Large intestine (tissue), 3 donors: ENCODE data around the gene PFKP. TPM values are rescaled to one million over a fixed set of nuclear protein-coding genes. Genes with fewer than 3 reads are reported as not detected.

Experiments
- DNase-seq, 2 donors: peaks; one replicate each; pipeline versions ENCODE4 v3.0.0 to v3.0.0-alpha.2; 2013
- H3K27ac ChIP-seq: one replicate; pipeline ENCODE4 v1.5.1; 2013; ENCODE audit warnings: low read length
- H3K27me3 ChIP-seq: 2 replicates; pipeline ENCODE4 v1.6.1; 2013; ENCODE audit warnings: low read length; ENCODE audit not compliant: control insufficient read depth, insufficient read depth
- H3K36me3 ChIP-seq: 2 replicates; pipeline ENCODE4 v1.6.1; 2013; ENCODE audit warnings: low read length; ENCODE audit not compliant: control insufficient read depth, insufficient read depth
- H3K4me1 ChIP-seq: one replicate; pipeline ENCODE4 v1.6.1; 2013; ENCODE audit warnings: low read length; ENCODE audit not compliant: control insufficient read depth, insufficient read depth
- H3K4me3 ChIP-seq: one replicate; pipeline ENCODE4 v1.5.1; 2013; ENCODE audit warnings: low read length
- H3K9me3 ChIP-seq: one replicate; pipeline ENCODE4 v1.6.1; 2013; ENCODE audit warnings: mild to moderate bottlenecking, low read depth, low read length, moderate library complexity; ENCODE audit not compliant: control insufficient read depth
- WGBS: methylation state at CpG from one replicate; pipeline ENCODE4 v1.1.5; 2013; ENCODE audit warnings: low lambda C conversion rate; ENCODE audit not compliant: insufficient coverage; 5-methylcytosine and 5-hydroxymethylcytosine counted together
- polyA plus RNA-seq: library from polyadenylated mRNA; unstranded; fragments of 120-200 nt; gene quantifications from one replicate; pipeline ENCODE4 v1.2.1, GENCODE V29; 2013

The PFKP gene
- polyA plus RNA-seq, 1 donor = 29.2 TPM

DNA sequence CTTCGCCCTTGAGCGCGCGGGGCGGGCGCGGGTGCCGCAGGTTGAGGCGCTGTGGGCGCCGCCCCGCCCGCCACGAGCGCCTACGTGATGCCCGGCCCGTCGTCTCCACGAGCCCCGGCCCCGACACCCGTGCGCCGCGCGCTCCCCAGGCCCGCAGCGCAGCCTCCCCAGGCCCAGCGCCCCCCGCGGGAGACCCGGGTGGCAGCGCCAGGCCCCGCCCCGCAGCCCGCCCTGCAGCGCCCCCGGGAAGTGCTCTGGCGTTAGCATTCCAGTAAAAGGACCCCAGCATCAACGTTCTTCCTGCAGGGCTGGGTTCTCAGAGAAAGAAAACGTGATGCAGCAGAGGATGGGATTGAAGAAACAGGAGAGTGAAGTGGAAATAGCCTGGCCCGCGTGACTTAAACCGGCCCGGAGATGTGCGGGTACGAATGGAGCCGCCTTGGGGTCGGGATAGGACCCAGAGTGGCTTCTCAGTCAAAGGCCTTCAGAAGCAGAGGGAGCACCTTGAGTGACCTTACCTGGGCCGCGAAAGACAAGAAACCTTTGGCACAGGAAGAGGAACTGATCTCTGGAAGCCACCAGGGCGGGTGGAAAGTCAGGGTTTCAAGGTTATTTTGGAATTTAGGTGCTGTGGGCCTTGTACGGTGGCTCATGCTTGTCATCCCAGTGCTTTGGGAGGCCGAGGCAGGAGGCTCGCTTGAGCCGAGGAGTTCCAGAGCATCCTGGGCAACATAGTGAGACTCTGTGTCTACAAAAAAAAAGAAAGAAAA, 1.8 kb downstream of the PFKP start:
- Histone ChIP-seq H3K4me3 (peak overlapping the region; percentile 79), H3K27ac (no peak overlapping the region), H3K36me3 (no peaks in the 10 kb centered on the region), H3K27me3 (peaks cover 35% of the 10 kb centered on the region), H3K9me3 (peaks cover 3% of the 10 kb centered on the region), H3K4me1 (peaks cover 2% of the 10 kb centered on the region)
- WGBS = no CpG with 5 or more reads among the region's 57 CpGs
- DNase-seq = no peak

DNA sequence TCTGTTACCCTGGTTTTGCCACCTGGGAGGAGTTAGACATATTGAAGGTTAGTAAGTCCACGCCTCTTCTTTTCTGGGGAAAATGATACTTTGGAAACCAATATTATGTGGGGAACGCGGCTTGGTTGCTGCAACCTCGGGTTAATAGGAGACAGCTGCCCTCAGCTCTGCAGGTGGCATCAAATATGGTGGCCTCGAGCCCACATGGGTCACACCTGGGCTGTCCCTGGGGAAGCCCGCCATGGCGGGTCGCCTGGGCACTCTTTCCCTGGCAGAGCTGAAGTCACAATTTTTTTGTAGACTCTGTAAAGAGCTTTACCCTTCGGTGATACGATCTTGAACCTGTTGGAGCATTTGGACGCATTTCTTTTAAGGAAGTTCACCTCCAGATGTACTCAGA, 2.5 kb downstream of the PFKP start:
- Histone ChIP-seq H3K36me3 (no peaks in the 10 kb centered on the region), H3K27ac (no peak overlapping the region), H3K27me3 (peaks cover 35% of the 10 kb centered on the region), H3K4me1 (peaks cover 6% of the 10 kb centered on the region), H3K9me3 (peaks cover 3% of the 10 kb centered on the region), H3K4me3 (no peak overlapping the region)
- no peak for DNase-seq
- WGBS = no CpG with 5 or more reads among the region's 11 CpGs

DNA sequence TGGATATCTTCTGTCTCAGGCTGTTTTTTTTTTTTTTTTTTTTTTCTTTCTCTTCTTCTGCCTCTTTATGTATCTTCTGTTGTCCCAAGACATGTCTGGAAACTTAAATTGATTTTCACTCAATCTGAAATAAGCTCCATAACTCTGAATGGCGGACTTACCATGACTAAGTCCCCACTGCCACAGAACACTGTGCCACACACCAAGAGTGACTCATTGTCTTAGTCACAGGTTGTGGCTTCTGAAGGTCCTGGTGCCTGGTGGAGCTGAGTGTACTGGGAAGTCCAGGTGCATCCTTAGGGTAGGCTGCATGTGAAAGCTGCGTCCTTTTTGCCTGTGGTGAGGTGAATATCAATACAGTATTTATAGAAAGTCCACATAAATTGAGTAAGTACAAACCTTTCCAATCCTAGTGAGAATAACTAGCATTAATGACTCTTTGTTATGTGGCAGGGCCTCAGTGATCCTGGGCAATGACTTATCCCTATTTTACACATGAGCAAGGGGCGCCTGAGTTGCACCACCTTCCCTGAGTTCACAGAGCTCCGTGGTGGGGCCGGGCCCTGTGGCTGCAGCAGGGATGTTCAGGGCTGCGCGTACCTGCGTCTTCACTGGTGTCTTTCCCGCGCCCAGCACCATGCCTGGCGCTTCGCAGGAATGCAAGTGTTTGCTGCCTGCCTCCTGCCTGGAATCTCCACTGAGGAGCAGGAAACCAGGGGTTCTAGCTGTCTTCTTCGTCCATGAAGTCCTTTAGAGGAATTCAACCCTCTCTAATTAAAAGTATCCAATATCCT, 4.3 kb downstream of the PFKP start:
- DNase-seq = no peak
- Histone ChIP-seq H3K27ac (no peak overlapping the region), H3K9me3 (peaks cover under 1% of the 10 kb centered on the region), H3K27me3 (peaks cover 23% of the 10 kb centered on the region), H3K4me3 (no peak overlapping the region), H3K4me1 (peaks cover 6% of the 10 kb centered on the region), H3K36me3 (no peaks in the 10 kb centered on the region)
- WGBS = no CpG with 5 or more reads among the region's 13 CpGs

DNA sequence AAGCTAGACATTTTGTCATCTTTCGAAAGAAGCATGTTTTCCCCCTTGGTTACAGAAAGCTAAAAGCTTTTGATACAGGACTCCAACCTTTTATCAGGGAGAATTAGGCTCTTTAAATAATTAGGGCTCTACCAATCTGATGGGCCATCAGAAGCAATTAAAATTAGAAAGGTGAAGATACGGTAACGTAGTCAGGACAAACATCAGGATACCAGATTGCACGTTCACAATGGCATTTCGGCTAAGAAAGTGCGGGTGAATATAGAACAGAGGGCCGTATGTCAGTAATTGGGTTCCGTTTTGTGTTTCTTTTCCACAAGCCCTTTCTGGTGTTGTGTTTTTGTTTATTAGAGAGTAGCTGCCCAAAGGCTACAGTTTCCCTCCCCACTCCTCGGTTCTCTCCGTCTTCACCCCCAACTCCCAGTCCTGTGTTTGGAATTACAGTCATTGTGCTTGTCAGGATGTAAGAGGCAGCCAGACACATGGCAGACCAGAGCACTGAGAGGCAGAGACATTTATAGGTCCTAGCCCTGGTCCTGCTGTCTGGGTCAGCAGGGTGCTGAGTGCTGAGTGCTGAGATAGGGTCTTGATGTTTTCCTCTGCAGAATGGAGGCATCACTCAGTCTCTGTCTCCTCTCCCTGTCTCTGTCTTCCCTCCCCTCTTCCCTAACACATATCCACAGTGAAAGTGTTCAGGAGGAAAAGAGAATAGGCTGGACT, 5.5 kb downstream of the PFKP start:
- H3K36me3 ChIP-seq = no peaks in the 10 kb centered on the region
- DNase-seq = no peak
- H3K27me3 ChIP-seq = peaks cover 13% of the 10 kb centered on the region
- H3K9me3 ChIP-seq = no peaks in the 10 kb centered on the region
- WGBS = 83% methylated on average over 1 of the region's 10 CpGs
- H3K4me1 ChIP-seq = peaks cover 10% of the 10 kb centered on the region
- no peak overlapping the region for H3K4me3 ChIP-seq
- H3K27ac ChIP-seq = no peak overlapping the region

DNA sequence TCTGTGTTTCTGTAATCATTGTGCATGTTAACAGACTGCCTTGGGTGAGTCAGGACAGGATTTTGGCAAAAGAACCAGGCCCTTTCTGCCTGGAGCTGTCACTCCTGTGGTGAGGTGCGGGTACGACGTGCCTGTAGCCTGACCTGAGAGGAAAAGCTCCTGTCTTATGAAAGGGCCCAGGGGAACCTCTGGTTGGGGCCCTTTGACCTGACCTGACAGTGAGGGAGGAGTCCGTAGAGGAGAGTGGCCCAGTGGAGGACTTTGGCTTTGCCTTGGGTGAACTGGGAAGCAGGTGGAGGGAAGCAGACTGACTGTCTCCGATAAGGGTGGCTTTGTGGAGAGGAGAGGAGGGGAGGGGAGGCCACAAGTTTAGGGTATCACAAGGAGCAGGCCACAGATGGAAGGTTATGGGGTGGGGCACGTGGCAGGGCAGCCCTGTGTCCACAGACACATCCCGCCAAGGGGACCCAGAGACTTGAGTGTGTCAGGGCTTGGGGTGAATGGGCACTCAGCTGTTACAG, 6.9 kb downstream of the PFKP start:
- Histone ChIP-seq H3K4me1 (peaks cover 21% of the 10 kb centered on the region), H3K36me3 (no peaks in the 10 kb centered on the region), H3K27me3 (peaks cover 2% of the 10 kb centered on the region), H3K27ac (no peak overlapping the region), H3K4me3 (no peak overlapping the region), H3K9me3 (no peaks in the 10 kb centered on the region)
- peak in 1 of 2 donors; percentile 69 for DNase-seq
- WGBS = no CpG with 5 or more reads among the region's 7 CpGs

DNA sequence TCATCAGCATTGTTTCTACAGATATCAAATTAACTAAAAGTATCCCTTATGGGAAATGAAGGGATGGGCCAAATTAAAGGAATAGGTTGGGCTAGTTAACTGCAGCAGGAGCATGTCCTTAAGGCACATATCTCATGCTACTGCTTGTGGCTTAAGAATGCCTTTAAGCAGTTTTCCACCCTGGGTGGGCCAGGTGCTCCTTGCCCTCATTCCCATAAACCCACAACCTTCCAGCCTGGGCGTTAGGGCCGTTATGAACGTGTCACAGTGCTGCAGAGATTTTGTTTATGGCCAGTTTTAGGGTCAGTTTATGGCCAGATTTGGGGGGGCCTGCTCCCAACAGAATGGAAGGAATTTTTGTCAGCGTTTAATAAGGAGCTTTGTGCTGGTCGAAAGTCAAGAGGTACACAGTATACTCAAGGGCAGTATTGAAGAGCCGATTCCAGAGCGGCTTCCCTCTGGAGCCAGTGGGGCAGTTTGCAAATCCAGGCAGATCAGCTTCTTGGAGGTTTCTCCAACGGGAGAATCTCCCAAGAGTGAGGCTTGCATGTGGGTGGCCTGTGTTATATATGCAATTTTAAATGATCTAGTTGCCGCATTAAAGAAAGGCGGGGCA, 7.7 kb downstream of the PFKP start:
- Histone ChIP-seq H3K9me3 (no peaks in the 10 kb centered on the region), H3K27ac (no peak overlapping the region), H3K4me3 (no peak overlapping the region), H3K36me3 (no peaks in the 10 kb centered on the region), H3K4me1 (peaks cover 20% of the 10 kb centered on the region), H3K27me3 (no peaks in the 10 kb centered on the region)
- no CpG with 5 or more reads among the region's 10 CpGs for WGBS
- no peak for DNase-seq

DNA sequence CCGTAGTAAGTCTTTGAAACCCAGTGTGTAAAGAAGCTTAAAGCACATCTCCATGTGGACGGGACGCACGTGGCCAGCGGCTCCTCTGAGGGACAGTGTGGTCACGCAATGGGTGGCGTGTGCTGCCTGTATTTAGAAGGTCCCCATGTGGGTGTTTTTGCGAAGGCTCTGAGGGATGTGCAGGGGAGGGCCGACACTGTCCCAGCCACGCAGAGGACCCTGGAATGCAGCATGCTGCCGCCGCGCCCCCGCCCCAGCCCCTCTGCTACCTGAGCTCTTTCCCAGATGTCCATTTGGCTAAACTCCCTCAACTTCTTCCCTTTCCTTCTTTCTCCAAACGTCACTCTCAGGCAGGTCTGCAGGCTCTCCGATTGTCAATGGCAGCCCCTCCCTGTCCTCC, 8.8 kb downstream of the PFKP start:
- DNase-seq = no peak
- Histone ChIP-seq H3K27ac (no peak overlapping the region), H3K4me1 (peaks cover 20% of the 10 kb centered on the region), H3K9me3 (no peaks in the 10 kb centered on the region), H3K27me3 (no peaks in the 10 kb centered on the region), H3K36me3 (no peaks in the 10 kb centered on the region), H3K4me3 (no peak overlapping the region)
- WGBS = 65% methylated on average over 3 of the region's 16 CpGs

DNA sequence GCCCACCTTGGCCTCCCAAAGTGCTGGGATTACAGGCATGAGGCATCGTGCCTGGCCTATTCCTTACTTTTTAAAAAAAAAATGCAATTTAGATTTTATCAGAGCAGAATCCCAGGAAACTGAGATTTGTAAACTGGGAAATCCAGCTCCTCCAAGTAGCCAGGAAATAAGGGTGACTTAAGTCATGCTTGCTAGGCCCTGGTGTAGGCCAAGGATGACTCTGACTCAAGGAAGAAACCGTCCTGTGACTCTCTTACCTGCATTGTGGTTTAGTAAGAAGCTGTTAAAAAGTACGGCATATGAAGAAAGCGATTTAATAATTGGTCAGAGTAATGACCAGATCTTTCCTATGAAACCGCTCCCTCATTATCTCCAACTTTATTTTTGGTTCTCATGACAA, 10.2 kb downstream of the PFKP start:
- Histone ChIP-seq H3K27me3 (no peaks in the 10 kb centered on the region), H3K4me3 (no peak overlapping the region), H3K9me3 (no peaks in the 10 kb centered on the region), H3K4me1 (peaks cover 20% of the 10 kb centered on the region), H3K36me3 (no peaks in the 10 kb centered on the region), H3K27ac (peak overlapping the region; percentile 72)
- WGBS = 87% methylated on average over 4 of the region's 5 CpGs
- no peak for DNase-seq

DNA sequence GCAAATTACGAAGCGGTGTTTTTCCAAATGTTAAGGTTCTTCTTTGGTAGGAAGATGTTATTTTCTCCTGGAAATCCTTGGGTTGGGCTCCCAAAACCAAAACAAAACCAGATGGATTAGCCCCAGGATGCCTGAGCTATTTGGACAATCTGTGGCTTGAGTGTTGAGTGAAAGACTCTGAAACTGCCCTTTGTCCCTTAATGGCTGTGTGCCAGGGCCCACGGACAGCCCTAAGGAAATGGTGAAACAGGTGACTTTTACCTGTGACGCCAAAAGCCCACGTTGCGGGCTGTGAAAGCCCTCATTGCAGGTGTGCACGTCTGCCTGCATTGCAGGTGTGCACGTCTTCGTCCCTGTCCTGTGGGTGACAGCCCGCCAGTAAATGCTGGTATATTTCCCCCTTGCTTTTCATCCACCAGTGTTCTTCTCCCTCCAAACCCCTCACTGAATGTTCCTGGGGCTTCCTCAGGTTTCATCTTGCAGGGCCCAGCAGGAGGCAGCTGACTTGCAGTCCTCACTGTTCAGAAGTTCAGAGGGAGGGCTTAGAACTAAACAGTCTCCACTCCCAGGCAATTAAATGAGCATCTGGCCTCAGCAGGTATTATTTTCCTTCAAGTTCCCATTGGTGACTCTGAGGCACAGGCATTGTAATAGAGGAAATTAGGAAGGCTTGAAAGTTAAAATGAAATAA, 10.7 kb downstream of the PFKP start:
- peaks cover 20% of the 10 kb centered on the region for H3K4me1 ChIP-seq
- H3K9me3 ChIP-seq = no peaks in the 10 kb centered on the region
- no peaks in the 10 kb centered on the region for H3K36me3 ChIP-seq
- WGBS = no CpG with 5 or more reads among the region's 10 CpGs
- H3K4me3 ChIP-seq = no peak overlapping the region
- peak overlapping the region; percentile 72 for H3K27ac ChIP-seq
- H3K27me3 ChIP-seq = no peaks in the 10 kb centered on the region
- peak; percentile 56 to 81 for DNase-seq
